GM23248 (cell line): ENCODE measurements around the gene GARNL3.

Experiments used
- EZH2 ChIP-seq: fragments of 200-600 bp; sonication (generic); IDR thresholded peaks from 2 replicates; pipeline ENCODE4 v1.6.1; 2018; ENCODE audit warnings: antibody characterized with exemption, mild to moderate bottlenecking; ENCODE audit not compliant: insufficient read depth, poor library complexity, severe bottlenecking
- EZH2phosphoT487 ChIP-seq: fragments of 200-600 bp; sonication (generic); IDR thresholded peaks from 2 replicates; pipeline ENCODE4 v1.6.1; 2018; ENCODE audit warnings: antibody characterized with exemption, moderate library complexity, mild to moderate bottlenecking, low read depth; ENCODE audit not compliant: insufficient read depth

GRCh38 chr9:127404631-127405030, 140.1 kb downstream of the GARNL3 start:
- TF ChIP-seq EZH2phosphoT487: no peak
- no peak for TF ChIP-seq EZH2
